Memory B cell (primary cell): ENCODE data around the gene ODC1.
"Not testable (repeated sequence)": the region's sequence is repeated elsewhere in the genome, so short reads cannot be mapped to it uniquely, and the experiment has no call there.

Source experiments
- ATAC-seq: fragments of 150-1000 bp; cut with Tn5 transposase; 2 replicates; pipeline ENCODE4 v1.10.0; 2021; ENCODE audit warnings: low read depth, mild to moderate bottlenecking, moderate library complexity
- DNase-seq, 2 donors: peaks; one replicate each; pipeline ENCODE4 v3.0.0; 2022; ENCODE audit warnings: low spot score in 2 of 2
- H3K27ac Mint-ChIP-seq: one replicate; pipeline ENCODE4 v1.8.0; 2022; ENCODE audit warnings: mild to moderate bottlenecking, moderate library complexity, mixed read lengths
- H3K27me3 Mint-ChIP-seq: one replicate; pipeline ENCODE4 v1.8.0; 2022; ENCODE audit warnings: mixed read lengths
- H3K36me3 Mint-ChIP-seq: one replicate; pipeline ENCODE4 v1.8.0; 2022; ENCODE audit warnings: mild to moderate bottlenecking, mixed read lengths
- H3K4me1 Mint-ChIP-seq: one replicate; pipeline ENCODE4 v1.8.0; 2022; ENCODE audit warnings: mixed read lengths
- H3K4me3 Mint-ChIP-seq: one replicate; pipeline ENCODE4 v1.8.0; 2022; ENCODE audit warnings: mild to moderate bottlenecking, moderate library complexity, mixed read lengths
- H3K9me3 Mint-ChIP-seq: one replicate; pipeline ENCODE4 v1.8.0; 2022; ENCODE audit warnings: mixed read lengths

Gene ODC1

GRCh38 chr2:10453905-10454298 is 5.8 kb upstream of the ODC1 start:
- Mint-ChIP-seq H3K9me3 (no peaks in the 10 kb centered on the region), H3K27me3 (peaks cover under 1% of the 10 kb centered on the region), H3K4me1 (peaks cover 8% of the 10 kb centered on the region), H3K36me3 (no peaks in the 10 kb centered on the region), H3K4me3 (no peak overlapping the region), H3K27ac (no peak overlapping the region)
- DNase-seq (no peak), ATAC-seq (no peak)

GRCh38 chr2:10452956-10453904 is 5.1 kb upstream of the ODC1 start:
- Mint-ChIP-seq H3K9me3 (no peaks in the 10 kb centered on the region), H3K27me3 (no peaks in the 10 kb centered on the region), H3K4me1 (peaks cover 8% of the 10 kb centered on the region), H3K4me3 (no peak overlapping the region), H3K36me3 (no peaks in the 10 kb centered on the region), H3K27ac (no peak overlapping the region)
- DNase-seq: no peak
- no peak for ATAC-seq

GRCh38 chr2:10452312-10452711 is 4.2 kb upstream of the ODC1 start:
- Mint-ChIP-seq H3K27me3 (no peaks in the 10 kb centered on the region), H3K36me3 (no peaks in the 10 kb centered on the region), H3K4me1 (peaks cover 9% of the 10 kb centered on the region), H3K9me3 (no peaks in the 10 kb centered on the region), H3K27ac (no peak overlapping the region), H3K4me3 (no peak overlapping the region)
- no peak for ATAC-seq
- DNase-seq: no peak

- H3K4me3 Mint-ChIP-seq: no peak overlapping the region
- no peaks in the 10 kb centered on the region for H3K9me3 Mint-ChIP-seq
- no peak for ATAC-seq
- no peaks in the 10 kb centered on the region for H3K36me3 Mint-ChIP-seq
- H3K27me3 Mint-ChIP-seq: no peaks in the 10 kb centered on the region
- H3K4me1 Mint-ChIP-seq: peaks cover 10% of the 10 kb centered on the region
- H3K27ac Mint-ChIP-seq: no peak overlapping the region
- no peak for DNase-seq
Observed at GRCh38 chr2:10451819-10452218, 3.7 kb upstream of the ODC1 start.

- H3K4me3 Mint-ChIP-seq: peak overlapping the region; percentile 15
- DNase-seq: no peak
- H3K9me3 Mint-ChIP-seq: no peaks in the 10 kb centered on the region
Observed at GRCh38 chr2:10449838-10450691, 1.9 kb upstream of the ODC1 start.

GRCh38 chr2:10449486-10449831 is 1.3 kb upstream of the ODC1 start:
- no peak for DNase-seq
- H3K9me3 Mint-ChIP-seq: no peaks in the 10 kb centered on the region
- peak overlapping the region; percentile 90 for H3K27ac Mint-ChIP-seq
- peaks cover 17% of the 10 kb centered on the region for H3K4me1 Mint-ChIP-seq
- peak overlapping the region; percentile 15 for H3K4me3 Mint-ChIP-seq
- no peaks in the 10 kb centered on the region for H3K27me3 Mint-ChIP-seq
- ATAC-seq: no peak
- H3K36me3 Mint-ChIP-seq: peaks cover 4% of the 10 kb centered on the region

More at GRCh38 chr2:10449838-10450691, 1.9 kb upstream of the ODC1 start:
- Mint-ChIP-seq H3K27ac (no peak overlapping the region), H3K27me3 (no peaks in the 10 kb centered on the region), H3K36me3 (no peaks in the 10 kb centered on the region), H3K4me1 (peaks cover 11% of the 10 kb centered on the region)
- ATAC-seq: no peak

GRCh38 chr2:10448576-10449485 is 704 bp upstream of the ODC1 start:
- H3K4me1 Mint-ChIP-seq: peaks cover 21% of the 10 kb centered on the region

GRCh38 chr2:10447300-10447894 is 730 bp downstream of the ODC1 start:
- DNase-seq: peak in 1 of 2 donors; percentile 64
- H3K36me3 Mint-ChIP-seq: peaks cover 17% of the 10 kb centered on the region
- no peaks in the 10 kb centered on the region for H3K9me3 Mint-ChIP-seq
- peaks cover 19% of the 10 kb centered on the region for H3K4me1 Mint-ChIP-seq
- peak overlapping the region; percentile 94 for H3K4me3 Mint-ChIP-seq
- peak overlapping the region; percentile 90 for H3K27ac Mint-ChIP-seq
- ATAC-seq: peak; percentile 35
- no peaks in the 10 kb centered on the region for H3K27me3 Mint-ChIP-seq

More at GRCh38 chr2:10448576-10449485, 704 bp upstream of the ODC1 start:
- Mint-ChIP-seq H3K27me3 (no peaks in the 10 kb centered on the region), H3K27ac (peak overlapping the region; percentile 90), H3K9me3 (no peaks in the 10 kb centered on the region), H3K36me3 (peaks cover 9% of the 10 kb centered on the region), H3K4me3 (peak overlapping the region; percentile 70)
- ATAC-seq (peak; percentile 48), DNase-seq (peak; percentile 82 to 93)

GRCh38 chr2:10446631-10447030 is 1.5 kb downstream of the ODC1 start:
- H3K9me3 Mint-ChIP-seq: no peaks in the 10 kb centered on the region
- DNase-seq (no peak), ATAC-seq (no peak)
- peaks cover 19% of the 10 kb centered on the region for H3K4me1 Mint-ChIP-seq
- peak overlapping the region; percentile 80 for H3K4me3 Mint-ChIP-seq
- H3K27me3 Mint-ChIP-seq: no peaks in the 10 kb centered on the region
- H3K27ac Mint-ChIP-seq: peak overlapping the region; percentile 90
- H3K36me3 Mint-ChIP-seq: peaks cover 25% of the 10 kb centered on the region

GRCh38 chr2:10444463-10444862 is 3.7 kb downstream of the ODC1 start:
- Mint-ChIP-seq H3K36me3 (peaks cover 30% of the 10 kb centered on the region), H3K4me3 (peak overlapping the region; percentile 80), H3K27ac (peak overlapping the region; percentile 38), H3K27me3 (no peaks in the 10 kb centered on the region), H3K4me1 (peaks cover 16% of the 10 kb centered on the region), H3K9me3 (no peaks in the 10 kb centered on the region)
- ATAC-seq (no peak), DNase-seq (no peak)

GRCh38 chr2:10442469-10443126 is 5.5 kb downstream of the ODC1 start:
- H3K27me3 Mint-ChIP-seq, H3K4me3 Mint-ChIP-seq, ATAC-seq, H3K9me3 Mint-ChIP-seq, DNase-seq, H3K27ac Mint-ChIP-seq: not testable (repeated sequence)
- Mint-ChIP-seq H3K4me1 (peaks cover 13% of the 10 kb centered on the region), H3K36me3 (peaks cover 32% of the 10 kb centered on the region)

GRCh38 chr2:10441948-10442347 is 6.2 kb downstream of the ODC1 start:
- peaks cover 10% of the 10 kb centered on the region for H3K4me1 Mint-ChIP-seq
- H3K36me3 Mint-ChIP-seq: peaks cover 32% of the 10 kb centered on the region
- H3K4me3 Mint-ChIP-seq: no peak overlapping the region
- no peak for DNase-seq
- H3K27ac Mint-ChIP-seq: no peak overlapping the region
- no peaks in the 10 kb centered on the region for H3K27me3 Mint-ChIP-seq
- ATAC-seq: no peak
- no peaks in the 10 kb centered on the region for H3K9me3 Mint-ChIP-seq

GRCh38 chr2:10440736-10441135 is 7.4 kb downstream of the ODC1 start:
- Mint-ChIP-seq H3K4me3 (no peak overlapping the region), H3K36me3 (peaks cover 32% of the 10 kb centered on the region), H3K27me3 (no peaks in the 10 kb centered on the region), H3K27ac (no peak overlapping the region), H3K4me1 (peaks cover 10% of the 10 kb centered on the region), H3K9me3 (no peaks in the 10 kb centered on the region)
- DNase-seq (no peak), ATAC-seq (no peak)
